Right lung (tissue), 5 donors: Measurements from ENCODE around the gene UFSP2. TPM values are rescaled to one million over a fixed set of nuclear protein-coding genes. Genes with fewer than 3 reads are reported as not detected.
A peak's percentile ranks its signal among the peaks of the same experiment; 100 is the strongest.
"Not testable (repeated sequence)": the region's sequence is repeated elsewhere in the genome, so short reads cannot be mapped to it uniquely, and the experiment has no call there.

Source experiments
- DNase-seq, 2 donors: peaks; one replicate each; pipeline ENCODE4 v3.0.0-alpha.2; 2013
- polyA plus RNA-seq, 5 donors: library from polyadenylated mRNA; unstranded; fragments of 120-200 nt; gene quantifications; one replicate each; pipeline versions ENCODE4 v1.2.1 to v1.2.3, GENCODE V29; 2013; ENCODE audit warnings: inconsistent platforms in 1 of 5, low replicate concordance in 1 of 5; ENCODE audit not compliant: insufficient read length in 5 of 5, insufficient read depth in 1 of 5

UFSP2 gene
- polyA plus RNA-seq, 5 donors, result 63.7 to 90.1 (median 71.2) TPM

- no peak for DNase-seq
These were observed 37.8 kb downstream of the UFSP2 start for GRCh38 chr4:185387957-185388356.

- DNase-seq, result peak in 1 of 2 donors; percentile 21
These were observed 40.8 kb downstream of the UFSP2 start for GRCh38 chr4:185384930-185385331.

- DNase-seq, result no peak
These were observed 41.7 kb downstream of the UFSP2 start for GRCh38 chr4:185384061-185384460.

- peak in 1 of 2 donors; percentile 8 for DNase-seq
These were observed 42.3 kb downstream of the UFSP2 start for GRCh38 chr4:185383451-185383850.

GRCh38 chr4:185382754-185383153, 43.0 kb downstream of the UFSP2 start:
- no peak for DNase-seq

GRCh38 chr4:185381288-185382196, 44.2 kb downstream of the UFSP2 start:
- DNase-seq, result no peak

GRCh38 chr4:185380320-185380719, 45.4 kb downstream of the UFSP2 start:
- no peak for DNase-seq

GRCh38 chr4:185379326-185380295, 46.2 kb downstream of the UFSP2 start:
- DNase-seq, result no peak

- DNase-seq, result no peak
These were observed 47.5 kb downstream of the UFSP2 start for GRCh38 chr4:185378264-185378663.

GRCh38 chr4:185374573-185374972, 51.2 kb downstream of the UFSP2 start:
- DNase-seq, result no peak

- DNase-seq, result no peak
These were observed 51.7 kb downstream of the UFSP2 start for GRCh38 chr4:185374027-185374426.

GRCh38 chr4:185371702-185372101, 54.1 kb downstream of the UFSP2 start:
- DNase-seq, result no peak

GRCh38 chr4:185370268-185370949, 55.4 kb downstream of the UFSP2 start:
- no peak for DNase-seq

- no peak for DNase-seq
These were observed 56.0 kb downstream of the UFSP2 start for GRCh38 chr4:185369731-185370130.

GRCh38 chr4:185364886-185365285, 60.9 kb downstream of the UFSP2 start:
- no peak for DNase-seq

- no peak for DNase-seq
These were observed 62.5 kb downstream of the UFSP2 start for GRCh38 chr4:185363251-185363650.

GRCh38 chr4:185362570-185362969, 63.2 kb downstream of the UFSP2 start:
- DNase-seq, result not testable (repeated sequence)

- no peak for DNase-seq
These were observed 63.9 kb downstream of the UFSP2 start for GRCh38 chr4:185361872-185362271.

GRCh38 chr4:185359767-185360446, 65.9 kb downstream of the UFSP2 start:
- DNase-seq, result no peak

- no peak for DNase-seq
These were observed 66.8 kb downstream of the UFSP2 start for GRCh38 chr4:185358959-185359358.

GRCh38 chr4:185358514-185358913, 67.2 kb downstream of the UFSP2 start:
- DNase-seq, result no peak
